ENCODE data around the gene RAB43.

DNA sequence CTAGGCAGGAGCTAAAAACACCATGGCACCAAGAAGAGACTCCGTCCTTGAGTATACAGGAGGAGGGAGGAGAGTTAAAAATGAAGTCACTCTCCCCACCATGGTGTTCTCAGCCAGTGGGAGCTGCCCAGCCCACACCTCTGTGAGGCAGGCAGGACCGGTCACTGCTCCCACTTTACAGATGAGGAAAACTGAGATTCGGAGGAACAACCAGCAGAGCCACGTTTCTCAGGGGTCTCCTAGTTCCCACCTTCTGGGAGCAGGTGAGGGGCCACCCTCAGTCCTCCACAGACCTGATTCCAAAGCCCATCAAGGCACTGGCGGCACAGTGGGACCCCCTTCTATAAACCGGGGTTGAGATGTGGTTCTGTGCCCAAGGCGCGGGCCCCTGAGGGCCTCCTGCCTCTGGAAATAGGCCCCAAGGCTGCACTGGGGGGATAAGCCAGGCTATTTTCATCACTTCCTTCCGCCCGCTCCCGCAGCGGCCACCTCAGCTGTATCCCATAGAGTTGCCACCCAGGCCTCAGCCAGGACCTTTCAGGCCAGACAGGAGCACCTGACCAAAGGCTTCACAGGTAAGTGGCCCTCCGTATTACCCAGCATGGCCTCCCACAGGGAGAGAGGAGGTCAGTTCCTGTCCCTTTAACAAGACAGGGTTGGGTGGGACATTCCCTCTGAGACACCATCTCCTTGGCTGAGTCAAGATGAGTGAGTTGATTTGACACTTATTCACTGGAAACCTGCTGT is 61.2 kb downstream of the RAB43 start, which contains the start of gene GP9:
- TF ChIP-seq POLR2AphosphoS5 (IDR thresholded peaks at IDR 0.05; ENCODE audit: low read depth, low read length) (no peak), SIN3A (IDR thresholded peaks at IDR 0.05; ENCODE audit: borderline replicate concordance, insufficient read depth, low read length) (no peak), TAF1 (IDR thresholded peaks at IDR 0.05; ENCODE audit: borderline replicate concordance, insufficient read depth, low read length) (no peak)

Measured in PFSK-1 (cell line).